K562 (cell line): ENCODE data around the gene PMPCA.

Experiments
- FOSL1 ChIP-seq: fragments of 200-800 bp; sonication (Bioruptor generic); conservative IDR thresholded peaks from 2 replicates; pipeline ENCODE4 v1.6.1; 2016; ENCODE audit warnings: missing genetic modification characterization, missing compliant biosample characterization
- HDAC6 ChIP-seq: IDR thresholded peaks from 2 replicates; pipeline ENCODE4 v1.6.1; 2012; ENCODE audit warnings: low read depth, mild to moderate bottlenecking, control low read depth, inconsistent platforms, low read length, moderate library complexity
- RCOR1 ChIP-seq, 2 experiments: IDR thresholded peaks; 2 replicates each; pipeline ENCODE4 v1.6.1; 2012; ENCODE audit warnings: low read depth in 2 of 2, low read length in 2 of 2, borderline replicate concordance in 1 of 2, improper control_type of control experiment in 1 of 2
- ZBTB1 ChIP-seq: sonication (generic); formaldehyde crosslinking; IDR thresholded peaks from 2 replicates; pipeline ENCODE4 v1.8.1; 2023; ENCODE audit warnings: missing genetic modification reagents, low read depth, mild to moderate bottlenecking, borderline replicate concordance
- TF ChIP-seq, protein P1 (sequence below): fragments of 450-650 bp; conservative IDR thresholded peaks from 2 replicates; pipeline ENCODE4 v1.6.1; 2016; ENCODE audit warnings: missing genetic modification characterization, low read depth, mild to moderate bottlenecking, missing compliant biosample characterization, moderate library complexity

DNA sequence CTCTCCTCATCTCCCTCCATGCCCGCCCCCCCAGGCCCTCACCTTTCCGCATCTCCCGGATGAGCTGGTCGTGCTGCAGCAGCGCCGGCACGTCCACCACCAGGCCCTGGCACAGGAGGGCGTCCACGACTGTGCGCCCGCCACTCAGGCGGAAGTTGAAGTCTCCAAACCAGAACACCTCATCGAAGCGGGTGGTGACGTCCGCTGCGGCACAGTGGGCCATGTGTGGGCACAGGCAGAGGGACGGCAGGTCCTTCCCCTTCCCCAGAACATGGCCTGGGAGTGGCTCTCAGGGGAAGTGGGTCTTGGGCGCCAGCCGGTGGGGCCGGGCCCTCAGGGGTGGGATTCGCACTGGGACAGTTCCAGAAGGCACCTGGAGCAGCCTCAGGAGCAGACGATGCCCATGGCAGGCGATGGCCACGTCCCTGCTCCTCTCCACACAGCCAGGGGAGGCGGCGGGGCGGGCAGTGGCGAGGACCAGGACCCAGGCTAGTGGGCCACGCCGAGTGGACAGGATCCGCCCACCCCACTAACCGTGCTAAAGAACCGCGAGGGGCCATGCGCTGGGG is 21.4 kb downstream of the PMPCA start:
- TF ChIP-seq FOSL1 (tag) = no peak
- TF ChIP-seq HDAC6 = no peak
- TF ChIP-seq, protein P1, sequence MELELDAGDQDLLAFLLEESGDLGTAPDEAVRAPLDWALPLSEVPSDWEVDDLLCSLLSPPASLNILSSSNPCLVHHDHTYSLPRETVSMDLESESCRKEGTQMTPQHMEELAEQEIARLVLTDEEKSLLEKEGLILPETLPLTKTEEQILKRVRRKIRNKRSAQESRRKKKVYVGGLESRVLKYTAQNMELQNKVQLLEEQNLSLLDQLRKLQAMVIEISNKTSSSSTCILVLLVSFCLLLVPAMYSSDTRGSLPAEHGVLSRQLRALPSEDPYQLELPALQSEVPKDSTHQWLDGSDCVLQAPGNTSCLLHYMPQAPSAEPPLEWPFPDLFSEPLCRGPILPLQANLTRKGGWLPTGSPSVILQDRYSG (tag) = no peak
- no peak for TF ChIP-seq ZBTB1 (CRISPR knock-in tag)
- no peak for TF ChIP-seq RCOR1 (IDR thresholded peaks at IDR 0.05; ENCODE audit: borderline replicate concordance in 1 of 2, low read depth in 2 of 2, low read length in 2 of 2)
